ENCODE data around the gene GFOD1. TPM values are rescaled to one million over a fixed set of nuclear protein-coding genes. Genes with fewer than 3 reads are reported as not detected.

GFOD1 gene
- total RNA-seq, 2 experiments from 2014 or later, result 22.6 to 35.0 TPM

DNA sequence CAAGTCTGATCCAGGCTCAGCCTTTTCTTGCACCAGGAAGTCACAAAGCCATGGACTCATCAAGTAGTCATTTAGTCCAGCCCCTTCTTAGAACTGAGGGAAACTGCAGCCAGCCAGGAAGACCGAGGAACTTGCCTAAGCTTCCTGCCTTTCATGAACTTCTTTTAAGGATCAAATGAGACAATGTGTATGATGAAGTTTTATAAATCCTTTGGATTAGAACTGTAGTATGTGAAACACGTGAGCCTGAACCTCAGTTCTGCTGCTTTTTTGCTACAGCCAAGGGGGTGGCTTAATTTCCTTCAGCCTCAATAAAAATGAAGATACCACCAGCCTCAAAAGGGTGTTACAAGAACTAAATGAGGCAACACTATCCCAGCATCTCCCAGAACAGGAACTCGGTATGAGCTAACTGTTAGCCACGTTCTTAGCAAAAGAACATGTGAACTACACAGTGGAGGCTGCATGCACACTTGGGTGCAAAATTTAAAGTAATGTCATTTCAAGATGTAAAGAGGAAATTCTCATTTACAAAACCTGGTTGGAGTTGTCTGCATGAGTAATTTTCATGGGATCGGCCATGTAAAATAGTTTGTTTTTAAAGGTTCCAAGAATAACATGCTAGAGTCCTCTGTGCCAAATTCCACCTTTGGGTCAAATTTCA lies 83.0 kb downstream of the GFOD1 start:
- intact Hi-C loops (cut with micrococcal nuclease; ENCODE audit: unreplicated experiment), result no loop called here
- H3K9me2 ChIP-seq (ENCODE audit: insufficient read depth, low read length), result no peaks in the 10 kb centered on the region
- DNase-seq (ENCODE audit: low spot score), result no peak
- ChIA-PET POLR2A (interaction anchor here (1.0 to 1.1 kb wide), 2 partner anchors 14 to 17 kb away, joined by 3 to 4 read pairs; no protein-coding TSS in a partner anchor), CTCF (ENCODE audit: unreplicated experiment) (no interaction called here)
- no peak overlapping the region for H3K4me2 ChIP-seq (ENCODE audit: low read length)
- H3K79me2 ChIP-seq (ENCODE audit: insufficient read depth, low read depth, low read length), result peaks cover 4% of the 10 kb centered on the region; the same call in 1 of the 2 replicates
- H3K4me3 ChIP-seq (ENCODE audit: low read depth, low read length, poor library complexity, severe bottlenecking), result no peak overlapping the region
- H3K27ac ChIP-seq (ENCODE audit: low read depth, low read length, poor library complexity, severe bottlenecking), result no peak overlapping the region
- peaks cover 11% of the 10 kb centered on the region for H3K4me1 ChIP-seq (ENCODE audit: insufficient read depth, low read length, poor library complexity, severe bottlenecking)
- no peak overlapping the region for H2AFZ ChIP-seq (ENCODE audit: low read length)
- no peaks in the 10 kb centered on the region for H4K20me1 ChIP-seq (ENCODE audit: insufficient read depth, low read length)
- BruUV-seq (replicated peaks), result no TSS peak
- no peaks in the 10 kb centered on the region; the same call in 1 of the 2 replicates for H3K36me3 ChIP-seq (ENCODE audit: insufficient read depth, low read length)
- no peaks in the 10 kb centered on the region for H3K9me3 ChIP-seq (ENCODE audit: low read length)
- TF ChIP-seq, protein P1, sequence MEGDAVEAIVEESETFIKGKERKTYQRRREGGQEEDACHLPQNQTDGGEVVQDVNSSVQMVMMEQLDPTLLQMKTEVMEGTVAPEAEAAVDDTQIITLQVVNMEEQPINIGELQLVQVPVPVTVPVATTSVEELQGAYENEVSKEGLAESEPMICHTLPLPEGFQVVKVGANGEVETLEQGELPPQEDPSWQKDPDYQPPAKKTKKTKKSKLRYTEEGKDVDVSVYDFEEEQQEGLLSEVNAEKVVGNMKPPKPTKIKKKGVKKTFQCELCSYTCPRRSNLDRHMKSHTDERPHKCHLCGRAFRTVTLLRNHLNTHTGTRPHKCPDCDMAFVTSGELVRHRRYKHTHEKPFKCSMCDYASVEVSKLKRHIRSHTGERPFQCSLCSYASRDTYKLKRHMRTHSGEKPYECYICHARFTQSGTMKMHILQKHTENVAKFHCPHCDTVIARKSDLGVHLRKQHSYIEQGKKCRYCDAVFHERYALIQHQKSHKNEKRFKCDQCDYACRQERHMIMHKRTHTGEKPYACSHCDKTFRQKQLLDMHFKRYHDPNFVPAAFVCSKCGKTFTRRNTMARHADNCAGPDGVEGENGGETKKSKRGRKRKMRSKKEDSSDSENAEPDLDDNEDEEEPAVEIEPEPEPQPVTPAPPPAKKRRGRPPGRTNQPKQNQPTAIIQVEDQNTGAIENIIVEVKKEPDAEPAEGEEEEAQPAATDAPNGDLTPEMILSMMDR (conservative IDR thresholded peaks at IDR 0.05; ENCODE audit: low read length), result no peak
- no peak for TF ChIP-seq EZH2phosphoT487 (IDR thresholded peaks at IDR 0.05; ENCODE audit: borderline replicate concordance, low read depth, low read length)

DNA sequence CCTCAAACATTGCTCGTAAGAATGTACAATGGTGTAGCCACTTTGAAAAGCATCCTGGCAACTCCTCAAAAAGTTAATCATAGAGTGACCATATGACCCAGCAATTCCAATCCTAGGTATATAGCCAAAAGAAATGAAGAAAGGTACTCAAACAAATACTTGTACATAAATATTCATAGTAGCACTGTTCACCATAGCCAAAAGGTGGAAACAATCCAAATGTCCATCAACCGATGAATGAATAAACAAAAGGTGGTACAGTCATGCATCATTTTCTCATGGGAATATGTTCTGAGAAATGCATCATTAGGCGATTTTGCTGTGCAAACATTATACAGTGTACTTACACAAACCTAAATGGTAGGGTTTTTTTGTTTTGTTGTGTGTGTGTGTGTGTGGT lies 84.7 kb downstream of the GFOD1 start:
- CTCF ChIA-PET (ENCODE audit: unreplicated experiment), result no interaction called here
- intact Hi-C loops (cut with micrococcal nuclease; ENCODE audit: unreplicated experiment), result no loop called here
- POLR2A ChIA-PET, result no interaction called here
- H3K4me3 ChIP-seq (ENCODE audit: low read depth, low read length, poor library complexity, severe bottlenecking), result no peak overlapping the region
- H3K79me2 ChIP-seq (ENCODE audit: insufficient read depth, low read depth, low read length), result peaks cover 17% of the 10 kb centered on the region; the same call in 1 of the 2 replicates
- H3K36me3 ChIP-seq (ENCODE audit: insufficient read depth, low read length), result no peaks in the 10 kb centered on the region; the same call in 1 of the 2 replicates
- no TSS peak for BruUV-seq (replicated peaks)
- no peak overlapping the region for H3K27ac ChIP-seq (ENCODE audit: low read depth, low read length, poor library complexity, severe bottlenecking)
- no peak overlapping the region for H2AFZ ChIP-seq (ENCODE audit: low read length)
- no peak for DNase-seq (ENCODE audit: low spot score)
- no peaks in the 10 kb centered on the region for H3K9me3 ChIP-seq (ENCODE audit: low read length)
- TF ChIP-seq, protein P1 (conservative IDR thresholded peaks at IDR 0.05; ENCODE audit: low read length), result no peak
- TF ChIP-seq EZH2phosphoT487 (IDR thresholded peaks at IDR 0.05; ENCODE audit: borderline replicate concordance, low read depth, low read length), result no peak
- H3K4me1 ChIP-seq (ENCODE audit: insufficient read depth, low read length, poor library complexity, severe bottlenecking), result peaks cover 28% of the 10 kb centered on the region
- H4K20me1 ChIP-seq (ENCODE audit: insufficient read depth, low read length), result no peaks in the 10 kb centered on the region
- H3K4me2 ChIP-seq (ENCODE audit: low read length), result no peak overlapping the region
- no peaks in the 10 kb centered on the region for H3K9me2 ChIP-seq (ENCODE audit: insufficient read depth, low read length)

- Histone ChIP-seq H2AFZ (ENCODE audit: low read length) (no peak overlapping the region), H3K9me2 (ENCODE audit: insufficient read depth, low read length) (no peaks in the 10 kb centered on the region), H3K4me2 (ENCODE audit: low read length) (no peak overlapping the region), H3K4me3 (ENCODE audit: low read depth, low read length, poor library complexity, severe bottlenecking) (no peak overlapping the region), H4K20me1 (ENCODE audit: insufficient read depth, low read length) (0 out of 2 replicates have a peak, but pooled peaks cover 8% of the 10 kb centered on the region), H3K27ac (ENCODE audit: low read depth, low read length, poor library complexity, severe bottlenecking) (no peak overlapping the region), H3K79me2 (ENCODE audit: insufficient read depth, low read depth, low read length) (peaks cover 22% of the 10 kb centered on the region; the same call in 1 of the 2 replicates), H3K36me3 (ENCODE audit: insufficient read depth, low read length) (no peaks in the 10 kb centered on the region), H3K9me3 (ENCODE audit: low read length) (no peaks in the 10 kb centered on the region), H3K4me1 (ENCODE audit: insufficient read depth, low read length, poor library complexity, severe bottlenecking) (peaks cover 47% of the 10 kb centered on the region)
- no peak for DNase-seq (ENCODE audit: low spot score)
- POLR2A ChIA-PET, result interaction anchor here (1.3 to 1.8 kb wide), 2 partner anchors 17 to 61 kb away, joined by 3 to 4 read pairs; no protein-coding TSS in a partner anchor
- intact Hi-C loops (cut with micrococcal nuclease; ENCODE audit: unreplicated experiment), result no loop called here
- TF ChIP-seq EZH2phosphoT487 (IDR thresholded peaks at IDR 0.05; ENCODE audit: borderline replicate concordance, low read depth, low read length), result no peak
- TF ChIP-seq, protein P1 (conservative IDR thresholded peaks at IDR 0.05; ENCODE audit: low read length), result no peak
- BruUV-seq (replicated peaks), result no TSS peak
- CTCF ChIA-PET (ENCODE audit: unreplicated experiment), result no interaction called here
Measured at GRCh38 chr6:13400772-13401171, 86.6 kb downstream of the GFOD1 start.

Measured in OCI-LY7 (cell line).